HFFc6 (cell line): Measurements from ENCODE around the gene EFHC1. TPM values are rescaled to one million over a fixed set of nuclear protein-coding genes. Genes with fewer than 3 reads are reported as not detected.

Experiments used
- DNase-seq: peaks from one replicate; pipeline ENCODE4 v3.0.0-alpha.2; 2018
- H3K27ac Mint-ChIP-seq: 2 replicates; pipeline ENCODE4 v1.8.0; 2020; ENCODE audit warnings: mild to moderate bottlenecking, mixed read lengths
- H3K27me3 Mint-ChIP-seq: 2 replicates; pipeline ENCODE4 v1.8.0; 2021; ENCODE audit warnings: mild to moderate bottlenecking, moderate library complexity, mixed read lengths; ENCODE audit not compliant: insufficient read depth
- H3K36me3 Mint-ChIP-seq: 2 replicates; pipeline ENCODE4 v1.8.0; 2021; ENCODE audit warnings: low read depth, mixed read lengths
- H3K4me1 Mint-ChIP-seq: 2 replicates; pipeline ENCODE4 v1.8.0; 2020; ENCODE audit warnings: low read depth, mixed read lengths
- H3K4me3 Mint-ChIP-seq: 2 replicates; pipeline ENCODE4 v1.8.0; 2020; ENCODE audit warnings: mild to moderate bottlenecking, moderate library complexity, mixed read lengths
- H3K9me3 Mint-ChIP-seq: 2 replicates; pipeline ENCODE4 v1.8.0; 2020; ENCODE audit warnings: mild to moderate bottlenecking, mixed read lengths
- CTCF ChIP-seq: fragments of 200-600 bp; sonication (generic); IDR thresholded peaks from 2 replicates; pipeline ENCODE4 v1.5.0; 2021; ENCODE audit warnings: antibody characterized with exemption, mild to moderate bottlenecking
- total RNA-seq, 6 experiments: library from RNA; stranded (reverse); fragmentation: NEBNext Ultra II Directional; extraction: Animal tissue kit (Norgen Biotek cat#: 25700); gene quantifications; 2 replicates in 1 of 6; 3 replicates in 5 of 6; pipeline ENCODE4 v1.2.3, GENCODE V29; 2021

The EFHC1 gene
- total RNA-seq, 6 experiments from 2014 or later: 10.0 to 17.3 (median 13.8) TPM

DNA sequence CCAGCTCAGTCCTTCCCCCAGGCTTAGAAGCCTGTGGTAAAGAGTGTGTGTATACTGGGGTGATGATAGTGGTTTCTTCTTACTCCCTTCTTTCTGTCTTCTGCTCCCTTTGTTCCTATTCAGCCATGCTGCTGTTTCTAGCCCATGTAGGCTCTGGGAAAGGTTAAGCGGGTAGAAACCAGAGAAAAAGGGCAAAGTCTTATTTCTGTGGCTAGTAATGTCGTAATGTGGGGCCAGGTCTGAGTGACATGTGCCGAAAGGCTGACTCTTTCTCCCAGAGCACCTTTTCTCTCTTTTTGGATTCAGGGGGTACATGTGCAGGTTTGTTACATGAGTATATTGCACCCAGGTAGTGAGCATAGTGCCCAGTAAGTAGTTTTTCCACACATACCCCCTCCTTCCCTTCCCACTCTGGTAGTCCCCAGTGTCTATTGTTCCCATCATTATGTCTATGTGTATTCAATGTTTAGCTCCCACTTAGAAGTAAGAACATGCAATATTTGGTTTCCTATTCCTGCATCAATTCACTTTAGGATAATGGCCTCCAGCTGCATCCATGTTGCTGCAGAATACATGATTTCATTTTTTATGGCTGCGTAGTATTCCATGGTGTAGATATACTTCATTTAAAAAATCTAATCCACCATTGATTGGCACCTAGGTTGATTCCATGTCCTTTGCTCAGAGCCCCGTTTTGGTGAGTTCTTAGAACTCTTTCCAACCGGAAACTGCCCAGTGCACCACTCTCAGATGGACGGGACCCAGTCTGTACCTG is 74.3 kb downstream of the EFHC1 start:
- Mint-ChIP-seq H3K36me3 (peaks cover 70% of the 10 kb centered on the region), H3K27ac (peak overlapping the region; percentile 35), H3K4me1 (peaks cover 87% of the 10 kb centered on the region), H3K4me3 (peak overlapping the region; percentile 31; the same call in 1 of the 2 replicates), H3K9me3 (peaks cover 12% of the 10 kb centered on the region), H3K27me3 (peaks cover 47% of the 10 kb centered on the region)
- no peak for TF ChIP-seq CTCF
- DNase-seq: no peak

DNA sequence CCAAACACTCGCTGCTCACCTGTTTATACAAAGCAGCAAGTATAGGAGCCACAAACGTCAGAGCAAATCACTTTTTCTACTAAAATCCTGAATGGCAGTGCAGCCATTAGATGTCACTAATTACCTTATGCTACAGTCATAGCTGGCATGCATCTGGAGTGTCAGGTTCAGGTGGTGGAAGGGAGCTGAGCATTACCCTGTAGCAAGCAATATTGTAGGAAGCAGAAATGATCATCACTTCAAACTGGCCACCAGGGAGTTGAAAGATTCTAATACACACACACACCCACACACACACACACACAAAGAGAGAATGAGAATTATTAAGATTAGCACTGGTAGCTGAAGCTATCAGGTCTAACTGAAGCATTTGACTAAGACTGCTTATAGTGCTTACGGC is 75.8 kb downstream of the EFHC1 start:
- Mint-ChIP-seq H3K4me1 (peaks cover 86% of the 10 kb centered on the region), H3K36me3 (peaks cover 78% of the 10 kb centered on the region), H3K9me3 (peaks cover 12% of the 10 kb centered on the region), H3K27me3 (peaks cover 57% of the 10 kb centered on the region), H3K27ac (peak overlapping the region; percentile 33; the same call in 1 of the 2 replicates), H3K4me3 (no peak overlapping the region)
- no peak for TF ChIP-seq CTCF
- no peak for DNase-seq

- DNase-seq: no peak
- TF ChIP-seq CTCF: no peak
- H3K27ac Mint-ChIP-seq: peak overlapping the region; percentile 44; the same call in 1 of the 2 replicates
- peaks cover 76% of the 10 kb centered on the region for H3K36me3 Mint-ChIP-seq
- H3K4me3 Mint-ChIP-seq: no peak overlapping the region; the same call in 1 of the 2 replicates
- peaks cover 60% of the 10 kb centered on the region for H3K27me3 Mint-ChIP-seq
- H3K9me3 Mint-ChIP-seq: peaks cover 12% of the 10 kb centered on the region
- peaks cover 83% of the 10 kb centered on the region for H3K4me1 Mint-ChIP-seq
Measured at GRCh38 chr6:52496631-52497030, 76.5 kb downstream of the EFHC1 start.

- DNase-seq: no peak
- peaks cover 76% of the 10 kb centered on the region for H3K4me1 Mint-ChIP-seq
- peak overlapping the region; percentile 63; the same call in 1 of the 2 replicates for H3K4me3 Mint-ChIP-seq
- peaks cover 60% of the 10 kb centered on the region for H3K27me3 Mint-ChIP-seq
- peaks cover 12% of the 10 kb centered on the region for H3K9me3 Mint-ChIP-seq
- no peak for TF ChIP-seq CTCF
- peaks cover 83% of the 10 kb centered on the region for H3K36me3 Mint-ChIP-seq
- H3K27ac Mint-ChIP-seq: peak overlapping the region; percentile 88
Measured at GRCh38 chr6:52497652-52498408, 77.7 kb downstream of the EFHC1 start.

GRCh38 chr6:52498538-52499017 is 78.4 kb downstream of the EFHC1 start:
- no peak for DNase-seq
- H3K36me3 Mint-ChIP-seq: peaks cover 87% of the 10 kb centered on the region
- no peak for TF ChIP-seq CTCF
- H3K9me3 Mint-ChIP-seq: peaks cover 12% of the 10 kb centered on the region
- H3K27ac Mint-ChIP-seq: peak overlapping the region; percentile 88
- peaks cover 78% of the 10 kb centered on the region for H3K4me1 Mint-ChIP-seq
- peaks cover 54% of the 10 kb centered on the region for H3K27me3 Mint-ChIP-seq
- H3K4me3 Mint-ChIP-seq: peak overlapping the region; percentile 63
